ENCODE measurements around the gene RBM15. TPM values are rescaled to one million over a fixed set of nuclear protein-coding genes. Genes with fewer than 3 reads are reported as not detected.

The RBM15 gene
- total RNA-seq, 2 donors from 2014 or later, result 16.5 to 17.0 TPM

DNA sequence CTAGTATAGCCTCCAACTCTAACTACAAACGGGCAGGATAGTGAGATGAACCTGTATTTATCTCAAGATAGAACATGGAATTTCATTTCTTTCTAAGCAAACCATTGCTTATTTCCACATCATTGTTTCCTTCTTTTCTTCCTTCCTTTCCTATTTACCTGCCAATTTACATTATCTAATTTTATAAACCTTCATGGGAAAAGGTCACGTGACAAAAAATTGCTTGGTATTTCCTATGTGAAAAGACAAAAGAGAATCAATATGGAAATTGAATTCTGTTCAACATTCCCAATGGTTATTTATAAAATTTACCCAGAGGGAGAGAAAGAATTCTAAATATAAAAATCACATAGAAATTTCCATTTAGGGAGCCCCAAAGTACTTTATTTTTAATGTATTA, 22.4 kb upstream of the RBM15 start:
- no peaks in the 10 kb centered on the region for H3K27me3 ChIP-seq
- DNase-seq (ENCODE audit: low spot score), result no peak
- TF ChIP-seq, protein P1, sequence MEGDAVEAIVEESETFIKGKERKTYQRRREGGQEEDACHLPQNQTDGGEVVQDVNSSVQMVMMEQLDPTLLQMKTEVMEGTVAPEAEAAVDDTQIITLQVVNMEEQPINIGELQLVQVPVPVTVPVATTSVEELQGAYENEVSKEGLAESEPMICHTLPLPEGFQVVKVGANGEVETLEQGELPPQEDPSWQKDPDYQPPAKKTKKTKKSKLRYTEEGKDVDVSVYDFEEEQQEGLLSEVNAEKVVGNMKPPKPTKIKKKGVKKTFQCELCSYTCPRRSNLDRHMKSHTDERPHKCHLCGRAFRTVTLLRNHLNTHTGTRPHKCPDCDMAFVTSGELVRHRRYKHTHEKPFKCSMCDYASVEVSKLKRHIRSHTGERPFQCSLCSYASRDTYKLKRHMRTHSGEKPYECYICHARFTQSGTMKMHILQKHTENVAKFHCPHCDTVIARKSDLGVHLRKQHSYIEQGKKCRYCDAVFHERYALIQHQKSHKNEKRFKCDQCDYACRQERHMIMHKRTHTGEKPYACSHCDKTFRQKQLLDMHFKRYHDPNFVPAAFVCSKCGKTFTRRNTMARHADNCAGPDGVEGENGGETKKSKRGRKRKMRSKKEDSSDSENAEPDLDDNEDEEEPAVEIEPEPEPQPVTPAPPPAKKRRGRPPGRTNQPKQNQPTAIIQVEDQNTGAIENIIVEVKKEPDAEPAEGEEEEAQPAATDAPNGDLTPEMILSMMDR (IDR thresholded peaks at IDR 0.05), result no peak
- no peak overlapping the region for H3K27ac ChIP-seq
- no peaks in the 10 kb centered on the region for H3K36me3 ChIP-seq
- H3K4me1 ChIP-seq, result peaks cover 0 to 10% of the 10 kb centered on the region in 2 donors
- no peaks in the 10 kb centered on the region for H3K9me3 ChIP-seq
- no peak overlapping the region for H3K4me3 ChIP-seq

DNA sequence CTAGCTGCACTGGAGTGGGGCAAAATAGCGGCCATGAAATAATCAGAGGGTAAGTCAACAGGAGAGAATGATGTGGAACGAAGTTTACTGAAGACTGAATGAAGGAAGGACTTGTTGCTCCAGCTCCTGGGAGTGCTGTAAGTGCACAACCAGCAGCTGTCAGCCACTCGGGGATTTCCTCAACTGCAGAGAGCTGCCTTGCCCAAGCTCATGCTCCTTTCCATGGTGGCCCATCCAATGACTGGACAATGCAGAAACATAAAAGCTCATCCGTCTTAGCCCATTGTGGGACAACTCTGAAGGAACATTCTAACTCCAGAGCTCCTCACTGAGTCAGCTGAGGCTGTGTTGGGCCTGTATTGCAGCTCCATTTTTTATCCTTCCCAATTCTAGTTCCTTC, 21.1 kb upstream of the RBM15 start:
- Histone ChIP-seq H3K36me3 (no peaks in the 10 kb centered on the region), H3K9me3 (no peaks in the 10 kb centered on the region), H3K27ac (no peak overlapping the region), H3K4me1 (no peaks in the 10 kb centered on the region), H3K4me3 (no peak overlapping the region), H3K27me3 (no peaks in the 10 kb centered on the region)
- TF ChIP-seq, protein P1 (IDR thresholded peaks at IDR 0.05), result no peak
- no peak for DNase-seq (ENCODE audit: low spot score)

DNA sequence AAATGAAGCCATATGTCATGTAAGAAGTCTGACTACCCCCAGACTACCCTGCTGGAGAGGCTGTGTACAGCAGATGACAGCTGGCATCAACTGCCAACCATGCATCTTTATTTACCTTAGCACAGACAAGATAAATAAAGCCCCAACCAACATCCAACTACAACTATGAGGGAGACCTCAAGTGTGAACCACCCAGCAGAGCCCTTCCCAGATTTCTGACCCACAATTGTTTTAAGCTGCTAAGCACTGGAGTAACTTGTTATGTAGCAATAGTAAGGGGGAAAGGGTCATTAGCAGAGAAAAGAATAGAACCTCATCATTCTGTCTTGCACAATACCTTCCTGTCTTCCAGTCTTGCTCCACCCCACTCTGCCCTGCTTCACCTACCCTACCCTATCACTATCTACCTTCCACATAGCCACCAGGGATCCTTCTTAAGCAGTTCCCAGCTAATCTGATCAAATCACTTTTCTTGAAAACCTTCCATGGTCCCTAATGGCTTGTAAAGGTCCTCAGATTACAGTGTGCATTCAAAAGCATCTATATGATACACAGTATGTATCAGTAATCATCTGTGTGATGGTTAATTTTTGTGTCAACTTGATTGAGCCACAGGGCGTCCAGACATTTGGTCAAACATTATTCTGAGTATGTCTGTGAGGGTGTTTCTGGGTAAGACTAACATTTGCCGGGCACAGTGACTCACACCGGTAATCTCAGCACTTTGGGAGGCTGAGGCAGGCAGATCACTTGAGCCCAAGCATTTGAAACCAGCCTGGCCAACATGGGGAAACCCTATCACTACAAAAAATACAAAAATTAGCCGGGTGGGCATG, 19.6 kb upstream of the RBM15 start:
- H3K9me3 ChIP-seq, result no peaks in the 10 kb centered on the region
- H3K36me3 ChIP-seq, result no peaks in the 10 kb centered on the region
- H3K27me3 ChIP-seq, result no peaks in the 10 kb centered on the region
- no peak overlapping the region for H3K4me3 ChIP-seq
- no peaks in the 10 kb centered on the region for H3K4me1 ChIP-seq
- DNase-seq (ENCODE audit: low spot score), result no peak
- H3K27ac ChIP-seq, result no peak overlapping the region
- TF ChIP-seq, protein P1 (IDR thresholded peaks at IDR 0.05), result no peak

DNA sequence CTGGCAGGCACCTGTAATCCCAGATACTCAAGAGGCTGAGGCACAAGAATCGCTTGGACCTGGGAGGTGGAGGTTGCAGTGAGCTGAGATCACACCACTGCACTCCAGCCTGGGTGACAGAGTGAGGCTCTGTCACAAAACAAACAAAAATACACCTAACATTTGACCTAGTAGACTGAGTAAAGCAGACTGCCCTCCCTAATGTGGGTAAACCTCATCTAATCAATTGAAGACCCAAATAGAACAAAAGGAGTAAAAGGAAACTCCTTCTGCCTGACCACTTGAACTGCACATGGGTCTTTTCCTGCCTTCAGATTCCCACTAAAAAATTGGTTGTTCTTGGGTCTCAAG, 19.0 kb upstream of the RBM15 start:
- no peaks in the 10 kb centered on the region for H3K27me3 ChIP-seq
- H3K9me3 ChIP-seq, result no peaks in the 10 kb centered on the region
- DNase-seq (ENCODE audit: low spot score), result no peak
- no peak overlapping the region for H3K27ac ChIP-seq
- no peaks in the 10 kb centered on the region for H3K36me3 ChIP-seq
- no peaks in the 10 kb centered on the region for H3K4me1 ChIP-seq
- TF ChIP-seq, protein P1 (IDR thresholded peaks at IDR 0.05), result no peak
- no peak overlapping the region for H3K4me3 ChIP-seq

DNA sequence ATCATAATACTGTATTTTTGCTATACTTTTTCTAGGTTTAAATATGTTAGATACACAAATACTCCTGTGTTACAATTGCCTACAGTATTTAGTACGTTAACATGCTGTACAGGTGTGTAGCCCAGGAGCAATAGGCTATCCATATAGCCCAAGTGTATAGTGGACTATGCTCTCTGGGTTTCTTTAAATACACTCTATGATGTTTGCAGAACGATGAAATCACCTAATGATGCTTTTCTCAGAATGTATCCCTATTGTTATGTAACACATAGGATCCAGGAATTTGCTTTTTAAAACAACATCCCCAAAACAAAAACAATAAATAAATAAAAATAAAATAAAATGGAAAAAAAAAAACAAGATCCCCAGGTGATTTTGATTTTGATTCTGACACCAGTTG, 18.1 kb upstream of the RBM15 start:
- Histone ChIP-seq H3K27me3 (no peaks in the 10 kb centered on the region), H3K27ac (no peak overlapping the region), H3K4me3 (no peak overlapping the region), H3K36me3 (no peaks in the 10 kb centered on the region), H3K9me3 (no peaks in the 10 kb centered on the region), H3K4me1 (no peaks in the 10 kb centered on the region)
- no peak for DNase-seq (ENCODE audit: low spot score)
- TF ChIP-seq, protein P1 (IDR thresholded peaks at IDR 0.05), result no peak

- no peaks in the 10 kb centered on the region for H3K36me3 ChIP-seq
- H3K9me3 ChIP-seq, result no peaks in the 10 kb centered on the region
- DNase-seq (ENCODE audit: low spot score), result no peak
- TF ChIP-seq, protein P1 (IDR thresholded peaks at IDR 0.05), result no peak
- H3K4me3 ChIP-seq, result no peak overlapping the region
- no peaks in the 10 kb centered on the region for H3K27me3 ChIP-seq
- no peaks in the 10 kb centered on the region for H3K4me1 ChIP-seq
- H3K27ac ChIP-seq, result no peak overlapping the region
These were observed 17.3 kb upstream of the RBM15 start for GRCh38 chr1:110321846-110322245.

Measured in right atrium auricular region (tissue), 2 donors.